Anterior cingulate cortex (tissue), 58 donors: ENCODE measurements around the gene USP26.
"Not testable (repeated sequence)": the region's sequence is repeated elsewhere in the genome, so short reads cannot be mapped to it uniquely, and the experiment has no call there.

Experiments
- DNase-seq, 58 donors: peaks; one replicate each; lab custom pipeline; 2025; lab: John Stamatoyannopoulos, UW

The USP26 gene

GRCh38 chrX:133097031-133097430, at the start of gene USP26:
TSS of gene USP26 (minus strand) at chrX:133097109. CDS start at chrX:133028220, 68,889 bp downstream.
- DNase-seq, result no peak

- DNase-seq, result no peak
Measured at GRCh38 chrX:133134282-133134681, 37.4 kb upstream of the USP26 start.

- no peak for DNase-seq
Measured at GRCh38 chrX:133120406-133120805, 23.5 kb upstream of the USP26 start.

- no peak for DNase-seq
Measured at GRCh38 chrX:133094098-133094731, 2.7 kb downstream of the USP26 start.

- DNase-seq, result no peak
Measured at GRCh38 chrX:133090236-133090809, 6.6 kb downstream of the USP26 start.

- DNase-seq, result no peak
Measured at GRCh38 chrX:133089411-133089810, 7.5 kb downstream of the USP26 start.

- DNase-seq, result no peak
Measured at GRCh38 chrX:133085785-133086184, 11.1 kb downstream of the USP26 start.

GRCh38 chrX:133085056-133085455, 11.9 kb downstream of the USP26 start:
- not testable (repeated sequence) for DNase-seq

- DNase-seq, result no peak
Measured at GRCh38 chrX:133083899-133084298, 13.0 kb downstream of the USP26 start.

- no peak for DNase-seq
Measured at GRCh38 chrX:133081990-133082389, 14.9 kb downstream of the USP26 start.

GRCh38 chrX:133077856-133078255, 19.1 kb downstream of the USP26 start:
- not testable (repeated sequence) for DNase-seq

GRCh38 chrX:133072566-133072965, 24.3 kb downstream of the USP26 start:
- DNase-seq, result no peak

GRCh38 chrX:133068461-133068860, 28.4 kb downstream of the USP26 start:
- DNase-seq, result no peak

GRCh38 chrX:133056341-133056740, 40.6 kb downstream of the USP26 start:
- no peak for DNase-seq

- no peak for DNase-seq
Measured at GRCh38 chrX:133054761-133055405, 42.0 kb downstream of the USP26 start.

GRCh38 chrX:133053861-133054598, 42.9 kb downstream of the USP26 start:
- DNase-seq, result no peak

- DNase-seq, result no peak
Measured at GRCh38 chrX:133048751-133049150, 48.2 kb downstream of the USP26 start.

- DNase-seq, result no peak
Measured at GRCh38 chrX:133046601-133047000, 50.3 kb downstream of the USP26 start.

GRCh38 chrX:133045986-133046385, 50.9 kb downstream of the USP26 start:
- no peak for DNase-seq

GRCh38 chrX:133044145-133044786, 52.6 kb downstream of the USP26 start:
- not testable (repeated sequence) for DNase-seq

GRCh38 chrX:133042260-133042659, 54.6 kb downstream of the USP26 start:
- no peak for DNase-seq
